ENCODE data around the gene ADD3.

The ADD3 gene

GRCh38 chr10:110153396-110153795 is 145.6 kb downstream of the ADD3 start:
- no peak for DNase-seq (ENCODE audit: low read depth)

DNA sequence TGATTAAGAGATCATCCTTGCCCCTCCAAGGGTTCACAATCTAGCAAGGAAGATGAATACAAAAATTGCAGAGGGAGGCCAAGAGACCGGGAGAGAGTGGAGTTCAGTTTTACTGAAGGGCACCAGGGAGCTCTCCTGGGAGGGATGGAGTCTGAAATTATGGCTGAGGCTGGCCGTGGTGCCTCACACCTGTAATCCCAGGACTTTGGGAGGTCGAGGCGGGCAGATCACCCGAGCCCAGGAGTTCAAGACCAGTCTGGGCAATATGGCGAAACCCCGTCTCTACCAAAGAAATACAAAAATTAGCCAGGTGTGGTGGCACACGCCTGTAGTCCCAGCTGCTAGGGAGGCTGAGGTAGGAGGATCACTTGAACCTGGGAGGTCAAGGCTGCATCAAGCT is 148.3 kb downstream of the ADD3 start:
- DNase-seq (ENCODE audit: low read depth) = no peak

DNA sequence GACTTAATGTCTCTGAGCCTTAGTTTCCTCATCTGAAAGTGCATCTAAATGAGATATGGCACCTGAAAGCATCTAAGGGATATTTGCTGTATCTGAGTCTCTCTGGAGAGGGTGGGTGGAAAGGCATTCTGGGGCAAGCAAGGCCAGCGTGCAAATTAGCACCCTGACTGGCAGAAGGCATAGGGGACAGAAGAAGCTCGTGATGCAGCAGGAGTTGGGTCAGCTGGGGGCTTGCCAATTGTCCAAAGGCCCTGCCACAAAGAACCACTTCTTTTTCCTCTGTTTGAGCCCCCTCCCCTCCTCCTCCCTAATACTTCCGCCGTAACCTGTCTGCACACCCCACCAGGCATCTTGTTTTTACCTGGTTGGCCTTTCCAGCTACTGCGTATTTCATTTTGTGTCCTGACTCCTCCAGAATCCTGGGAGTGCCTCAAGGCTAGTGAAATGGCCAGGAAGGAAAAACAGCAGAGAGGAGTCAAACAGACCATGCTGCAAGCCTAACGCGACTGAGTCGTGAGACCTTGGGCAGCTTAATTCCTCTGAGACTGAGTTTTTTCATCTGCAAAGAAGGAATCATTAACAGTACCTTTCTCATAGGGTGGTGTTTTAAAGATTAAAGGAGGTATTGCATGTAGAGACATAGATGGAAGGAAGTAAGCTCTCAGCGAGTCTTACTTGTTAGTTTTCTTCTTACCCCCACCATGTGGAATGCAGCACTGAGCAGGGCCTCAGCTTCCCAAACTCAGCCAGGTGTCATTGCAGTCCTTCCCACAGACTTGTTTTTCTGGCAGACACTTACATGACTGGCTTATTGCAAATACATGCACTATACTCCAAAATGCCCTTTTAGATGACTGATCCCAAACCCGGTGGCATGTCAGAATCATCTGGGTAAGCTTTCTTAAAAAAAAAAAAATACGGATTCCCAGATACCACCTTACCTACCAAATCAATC is 150.5 kb downstream of the ADD3 start:
- DNase-seq (ENCODE audit: low read depth) = no peak

DNA sequence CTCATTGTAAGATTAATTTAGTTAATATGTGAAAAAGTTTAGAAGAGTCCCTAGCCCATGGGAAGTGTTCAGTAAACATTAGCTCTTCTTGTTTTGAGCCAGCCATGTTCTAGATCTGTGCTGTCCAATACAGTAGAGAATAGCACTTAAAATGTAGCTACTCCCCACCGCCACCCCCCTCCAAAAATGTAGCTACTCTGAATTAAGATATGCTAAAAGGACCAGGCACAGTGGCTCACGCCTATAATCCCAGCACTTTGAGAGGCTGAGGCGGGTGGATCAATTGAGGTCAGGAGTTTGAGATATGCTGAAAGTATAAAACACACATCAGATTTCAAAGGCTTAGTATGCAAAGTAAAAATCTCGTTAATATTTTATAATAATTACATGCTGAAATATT is 152.3 kb downstream of the ADD3 start:
- DNase-seq (ENCODE audit: low read depth) = no peak

GRCh38 chr10:110160522-110160921 is 152.7 kb downstream of the ADD3 start:
- DNase-seq (ENCODE audit: low read depth) = no peak

DNA sequence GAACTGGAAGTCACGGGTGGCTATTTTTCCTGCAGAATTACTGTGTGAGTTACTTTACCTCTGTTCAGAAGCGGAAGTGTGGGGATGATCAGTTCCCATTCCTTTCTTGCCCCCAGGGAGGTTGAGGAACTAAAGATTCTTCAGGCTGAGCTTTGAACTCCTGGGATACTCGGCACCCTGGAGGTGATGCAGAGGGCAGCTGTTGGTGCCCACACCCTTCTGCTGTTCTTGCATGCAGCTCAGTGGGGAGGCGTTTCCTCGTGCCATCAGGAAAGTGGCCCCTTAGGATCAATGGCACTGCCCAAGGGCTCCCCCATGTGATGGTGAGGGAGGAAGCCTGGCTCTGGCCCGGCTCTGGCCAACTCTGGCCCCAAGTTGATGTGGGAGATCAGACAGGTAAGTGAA is 155.0 kb downstream of the ADD3 start:
- DNase-seq (ENCODE audit: low read depth) = no peak

DNA sequence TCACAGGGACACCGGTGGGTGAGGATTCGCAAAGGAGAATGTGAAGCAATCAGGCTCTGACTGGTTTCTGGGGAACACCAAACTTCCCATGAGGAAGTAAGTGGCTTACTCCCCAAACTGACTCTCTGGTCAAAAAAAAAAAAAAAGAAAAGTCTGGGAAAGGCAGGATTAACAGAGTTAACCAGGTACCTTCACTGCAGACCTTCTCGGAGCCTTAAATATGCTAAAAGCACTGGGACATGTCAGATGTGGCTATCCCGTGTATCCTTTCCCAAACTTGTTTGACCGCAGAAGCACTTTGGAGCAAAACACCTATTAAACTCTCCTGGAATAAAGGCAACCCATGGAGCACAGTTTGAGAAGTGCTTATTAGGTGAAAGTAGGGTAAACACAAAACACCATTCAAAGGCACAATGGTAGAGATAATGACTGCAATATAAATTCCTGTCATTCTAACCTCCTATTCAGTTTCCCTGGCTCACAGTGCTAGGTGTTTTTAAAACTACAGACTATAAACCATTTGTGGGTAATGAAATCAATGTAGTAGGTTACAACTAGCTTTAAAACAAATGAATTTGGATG is 155.5 kb downstream of the ADD3 start:
- DNase-seq (ENCODE audit: low read depth) = no peak

- no peak for DNase-seq (ENCODE audit: low read depth)
Measured at GRCh38 chr10:110163841-110164240, 156.1 kb downstream of the ADD3 start.

- DNase-seq (ENCODE audit: low read depth) = no peak
Measured at GRCh38 chr10:110165239-110165638, 157.5 kb downstream of the ADD3 start.

DNA sequence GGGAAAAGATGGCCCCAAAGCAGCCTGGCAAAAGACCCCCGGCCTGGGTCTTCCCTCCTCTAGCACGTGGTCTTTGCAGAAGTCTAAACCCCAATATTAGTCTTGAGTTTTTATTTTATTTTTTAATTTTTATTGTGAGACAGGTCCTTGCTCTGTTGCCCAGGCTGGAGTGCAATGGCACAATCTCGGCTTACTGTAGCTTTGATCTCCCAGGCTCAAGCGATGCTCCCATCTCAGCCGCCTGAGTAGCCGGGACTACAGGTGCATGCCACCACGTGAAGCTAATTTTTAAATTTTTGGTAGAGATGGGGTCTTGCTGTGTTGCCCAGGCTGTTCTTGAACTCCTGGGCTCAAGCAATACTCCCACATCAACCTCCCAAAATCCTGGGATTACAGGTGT is 159.4 kb downstream of the ADD3 start:
- no peak for DNase-seq (ENCODE audit: low read depth)

- DNase-seq (ENCODE audit: low read depth) = no peak
Measured at GRCh38 chr10:110168601-110169481, 161.1 kb downstream of the ADD3 start.

DNA sequence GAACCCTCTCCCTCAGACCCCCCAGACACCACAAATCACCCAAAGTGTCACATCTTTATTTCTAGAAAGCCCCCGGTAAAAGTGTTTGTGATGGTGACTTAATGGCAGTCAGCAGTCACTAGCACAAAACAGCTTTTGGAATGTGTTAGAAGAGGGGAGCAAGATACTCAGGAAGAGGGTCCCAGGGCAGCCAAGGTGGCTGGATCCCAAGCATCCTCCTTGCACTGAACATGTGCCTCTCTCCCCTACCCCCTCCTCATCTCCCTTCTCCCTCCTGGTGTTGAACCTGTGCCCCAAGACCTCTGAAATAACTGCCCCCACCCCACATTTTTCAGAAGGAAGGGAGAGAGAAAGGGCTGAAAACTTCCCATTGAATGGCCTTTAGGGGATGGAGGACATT is 161.8 kb downstream of the ADD3 start:
- DNase-seq (ENCODE audit: low read depth) = no peak

DNA sequence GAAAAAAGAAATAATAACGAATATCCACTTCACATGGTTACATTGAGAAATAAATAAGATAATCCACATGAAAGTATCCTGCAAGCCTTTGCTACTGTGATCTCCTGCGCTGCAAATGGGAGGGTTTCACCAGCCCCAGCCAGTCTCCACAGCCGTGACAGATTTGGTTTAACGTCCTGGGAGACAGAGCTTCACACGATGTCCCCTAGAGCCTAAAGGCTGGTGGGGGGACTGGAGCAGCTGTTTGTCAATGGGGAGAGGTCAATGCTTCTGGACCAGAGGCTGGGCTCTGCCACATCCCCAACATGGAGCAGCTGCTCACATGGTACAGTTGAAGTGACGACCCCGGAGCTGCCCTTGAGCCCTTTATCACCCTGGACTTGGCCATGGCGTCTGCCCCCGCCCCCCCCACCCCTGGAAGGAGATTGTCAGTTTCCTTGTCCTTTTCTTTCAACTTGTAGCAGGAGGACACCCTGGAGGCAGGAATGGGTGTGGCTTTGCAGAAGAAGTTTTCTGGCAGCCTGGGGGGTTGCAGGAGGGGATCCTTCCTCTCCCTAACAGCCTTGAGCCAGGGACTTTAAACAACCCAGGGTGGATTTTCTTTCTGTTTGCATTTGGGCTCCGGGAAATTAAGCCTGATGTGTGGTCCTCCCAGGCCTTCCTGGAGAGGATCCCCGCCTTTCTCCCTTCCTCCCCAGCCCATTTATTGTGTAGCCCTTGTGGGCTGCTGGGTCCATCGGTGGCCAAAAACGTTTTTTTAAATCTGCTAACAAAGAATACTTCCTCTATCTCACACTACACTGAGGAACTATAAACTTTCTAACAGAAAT is 162.6 kb downstream of the ADD3 start:
- DNase-seq (ENCODE audit: low read depth) = no peak

DNA sequence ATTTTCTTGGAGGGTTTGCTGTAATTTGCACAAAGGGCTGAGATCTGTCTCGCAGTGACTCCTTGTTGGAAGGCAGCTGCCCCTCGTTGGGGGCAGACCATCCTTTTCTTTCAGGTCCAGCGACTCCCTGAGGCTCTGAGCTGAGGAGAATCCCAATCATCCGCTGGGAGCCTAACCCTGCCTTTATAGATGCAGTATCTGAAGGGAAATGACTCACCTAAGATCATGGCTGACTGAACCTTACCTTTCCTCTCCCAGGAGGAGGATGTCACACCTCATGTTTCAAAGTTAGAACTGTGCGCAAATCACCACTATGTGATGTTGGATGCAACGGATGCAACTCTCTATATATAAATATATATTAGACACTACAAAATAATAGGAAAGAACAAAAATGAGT is 163.2 kb downstream of the ADD3 start:
- DNase-seq (ENCODE audit: low read depth) = no peak

DNA sequence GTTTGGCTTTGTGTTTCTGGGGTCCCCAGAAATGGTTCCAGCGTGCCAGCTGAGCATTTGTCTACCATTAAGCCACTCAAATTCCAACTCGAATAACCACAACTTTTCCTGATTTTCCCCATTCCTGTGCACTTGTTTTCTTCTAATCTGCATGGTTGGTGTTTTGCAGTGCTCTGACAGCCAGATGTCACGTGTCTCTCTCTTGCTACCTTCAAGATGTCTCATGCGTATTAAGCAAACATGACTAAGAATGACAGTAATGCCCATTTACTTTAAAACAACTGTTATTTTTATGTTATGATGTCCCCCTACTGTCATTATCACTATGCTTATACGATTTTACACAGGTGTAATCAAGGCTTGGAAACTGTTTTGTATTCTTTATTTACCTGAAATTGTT is 164.4 kb downstream of the ADD3 start:
- DNase-seq (ENCODE audit: low read depth) = no peak

GRCh38 chr10:110174201-110174600 is 166.4 kb downstream of the ADD3 start:
- DNase-seq (ENCODE audit: low read depth) = no peak

GRCh38 chr10:110174816-110175215 is 167.0 kb downstream of the ADD3 start:
- no peak for DNase-seq (ENCODE audit: low read depth)

DNA sequence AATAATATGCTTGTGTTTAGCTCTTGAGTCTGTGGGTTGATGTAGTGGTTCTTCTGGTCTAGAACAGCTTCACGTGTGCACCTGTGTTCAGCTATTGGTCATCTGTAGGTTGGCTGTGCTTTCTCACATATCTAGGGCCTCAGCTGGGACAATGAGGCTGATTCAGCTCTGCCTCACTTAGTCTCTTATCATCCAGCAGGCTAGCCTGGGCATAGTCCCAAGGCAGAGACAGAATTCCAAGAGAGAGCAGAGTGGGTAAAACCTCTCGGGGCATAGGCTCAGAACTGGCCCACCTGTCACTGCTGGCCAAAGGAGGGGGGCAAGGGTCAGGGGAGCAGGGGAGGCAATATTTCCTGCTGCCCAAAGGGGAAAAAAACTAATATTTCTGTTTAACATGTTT is 167.6 kb downstream of the ADD3 start:
- DNase-seq (ENCODE audit: low read depth) = no peak

DNA sequence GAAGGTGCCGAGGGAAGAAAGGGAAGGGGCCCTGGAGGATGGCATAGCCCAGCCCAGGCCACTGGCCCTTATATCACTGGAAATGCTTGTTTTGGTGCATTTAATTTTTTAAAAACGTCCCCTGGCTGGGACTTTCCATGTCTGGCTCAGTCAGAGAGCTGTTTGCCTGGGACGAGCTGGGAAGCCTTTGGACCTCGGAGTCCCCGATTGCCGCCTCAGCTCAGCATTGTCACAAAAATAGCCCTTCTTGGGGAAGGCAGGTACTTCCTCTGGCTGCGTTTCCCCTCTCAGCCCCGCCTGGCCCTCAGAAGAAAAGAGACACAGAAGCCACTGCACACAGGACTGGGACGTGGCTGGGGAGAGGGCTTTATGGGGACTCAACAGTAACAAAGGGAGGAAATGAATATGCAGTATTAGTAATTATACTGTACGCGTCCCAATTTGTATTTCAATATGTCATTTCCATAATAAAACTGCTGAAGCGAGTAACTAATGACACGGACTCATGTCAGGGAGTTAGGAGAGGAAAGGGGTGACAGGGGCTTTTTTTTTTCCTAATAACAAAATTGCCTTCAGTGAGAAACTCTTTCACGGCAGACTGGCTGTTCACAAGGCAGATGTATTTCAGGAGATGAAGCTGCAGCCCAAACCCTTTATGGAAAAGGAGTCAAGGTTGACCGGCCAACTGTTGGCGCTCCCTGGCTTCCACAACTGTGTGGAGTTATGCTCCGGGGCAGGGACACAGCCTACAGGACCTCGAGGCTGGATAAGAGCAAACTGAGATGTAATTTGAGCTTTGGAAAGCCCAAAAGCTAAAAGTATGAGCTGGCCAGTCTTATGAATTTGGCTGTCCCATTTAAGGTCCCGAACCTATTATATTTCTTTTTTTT is 168.6 kb downstream of the ADD3 start:
- no peak for DNase-seq (ENCODE audit: low read depth)

DNA sequence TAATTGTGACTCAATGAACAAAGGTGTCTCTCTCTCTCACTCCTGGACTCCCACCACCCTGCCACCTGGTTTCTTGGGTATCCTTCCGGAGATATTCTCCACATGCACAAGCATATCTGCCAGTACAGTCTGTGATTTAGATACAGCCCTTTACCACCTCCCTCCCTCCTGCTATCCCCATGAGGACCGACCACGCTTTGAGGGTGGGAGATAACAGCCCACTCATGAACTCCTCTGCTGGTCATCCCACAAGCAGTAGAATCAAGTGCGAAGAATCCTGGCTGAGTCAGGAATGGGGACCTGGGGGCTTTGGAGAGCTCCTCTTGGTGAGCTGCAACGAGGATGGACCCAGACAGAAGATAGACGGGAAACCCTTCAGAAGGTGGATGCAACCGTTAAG is 171.4 kb downstream of the ADD3 start:
- DNase-seq (ENCODE audit: low read depth) = no peak

DNA sequence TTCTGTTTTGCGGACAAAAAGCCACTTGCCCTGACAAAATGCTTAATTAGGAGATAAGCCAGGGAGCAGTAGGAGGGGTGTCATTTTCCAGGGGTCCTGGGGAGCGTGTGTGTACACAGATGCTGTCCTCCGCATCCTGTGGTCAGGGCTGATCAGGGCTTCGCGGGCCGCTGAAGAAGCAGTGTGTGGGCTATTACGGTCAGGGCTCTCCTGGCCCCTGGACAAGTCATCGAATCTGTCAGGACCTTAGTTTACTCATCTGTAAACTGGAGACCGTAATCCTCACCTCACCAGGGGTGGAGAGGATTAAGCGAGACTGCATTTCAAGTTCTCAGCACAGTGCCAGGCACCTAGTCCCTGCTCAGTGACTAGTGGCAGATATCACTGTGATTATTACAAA is 173.7 kb downstream of the ADD3 start:
- DNase-seq (ENCODE audit: low read depth) = no peak
